SKM-1 treated with dmso at 0.1 percent for 144 hours (cell line): ENCODE results near the gene WDR38.
"Not testable (repeated sequence)": the region's sequence is repeated elsewhere in the genome, so short reads cannot be mapped to it uniquely, and the experiment has no call there.

Experiments used
- DNase-seq: peaks from one replicate; lab custom pipeline; 2025; ENCODE audit not compliant: unreplicated experiment; lab: John Stamatoyannopoulos, UW

Gene WDR38

GRCh38 chr9:124831642-124832364, 21.5 kb upstream of the WDR38 start:
- DNase-seq, result no peak

- no peak for DNase-seq
Observed at GRCh38 chr9:124834591-124834990, 18.7 kb upstream of the WDR38 start.

GRCh38 chr9:124835026-124835557, 18.2 kb upstream of the WDR38 start:
- no peak for DNase-seq

GRCh38 chr9:124838132-124838531, 15.1 kb upstream of the WDR38 start:
- not testable (repeated sequence) for DNase-seq

- DNase-seq, result not testable (repeated sequence)
Observed at GRCh38 chr9:124838567-124839275, 14.5 kb upstream of the WDR38 start.

GRCh38 chr9:124839612-124840299, 13.5 kb upstream of the WDR38 start:
- DNase-seq, result no peak

GRCh38 chr9:124840300-124840833, 12.9 kb upstream of the WDR38 start:
- no peak for DNase-seq

GRCh38 chr9:124841075-124841821, 12.0 kb upstream of the WDR38 start:
- DNase-seq, result no peak

- DNase-seq, result no peak
Observed at GRCh38 chr9:124843456-124844034, 9.7 kb upstream of the WDR38 start.

- DNase-seq, result no peak
Observed at GRCh38 chr9:124844291-124844690, 9.0 kb upstream of the WDR38 start.

- not testable (repeated sequence) for DNase-seq
Observed at GRCh38 chr9:124846467-124846866, 6.8 kb upstream of the WDR38 start.

GRCh38 chr9:124846969-124847368, 6.3 kb upstream of the WDR38 start:
- no peak for DNase-seq

- no peak for DNase-seq
Observed at GRCh38 chr9:124849801-124850200, 3.5 kb upstream of the WDR38 start.

GRCh38 chr9:124852121-124852828, 985 bp upstream of the WDR38 start:
- DNase-seq, result no peak

- no peak for DNase-seq
Observed at GRCh38 chr9:124853605-124854143, 414 bp downstream of the WDR38 start.

- DNase-seq, result no peak
Observed at GRCh38 chr9:124854161-124854560, 901 bp downstream of the WDR38 start.

GRCh38 chr9:124854822-124855221, 1.6 kb downstream of the WDR38 start:
- DNase-seq, result no peak

- no peak for DNase-seq
Observed at GRCh38 chr9:124855566-124855943, 2.3 kb downstream of the WDR38 start.

GRCh38 chr9:124855944-124856765, 2.9 kb downstream of the WDR38 start:
- peak; percentile 36 for DNase-seq
